ENCODE data around the gene GNAZ.

GRCh38 chr22:23144432-23144831, 74.1 kb downstream of the GNAZ start:
- TF ChIP-seq, protein P1, sequence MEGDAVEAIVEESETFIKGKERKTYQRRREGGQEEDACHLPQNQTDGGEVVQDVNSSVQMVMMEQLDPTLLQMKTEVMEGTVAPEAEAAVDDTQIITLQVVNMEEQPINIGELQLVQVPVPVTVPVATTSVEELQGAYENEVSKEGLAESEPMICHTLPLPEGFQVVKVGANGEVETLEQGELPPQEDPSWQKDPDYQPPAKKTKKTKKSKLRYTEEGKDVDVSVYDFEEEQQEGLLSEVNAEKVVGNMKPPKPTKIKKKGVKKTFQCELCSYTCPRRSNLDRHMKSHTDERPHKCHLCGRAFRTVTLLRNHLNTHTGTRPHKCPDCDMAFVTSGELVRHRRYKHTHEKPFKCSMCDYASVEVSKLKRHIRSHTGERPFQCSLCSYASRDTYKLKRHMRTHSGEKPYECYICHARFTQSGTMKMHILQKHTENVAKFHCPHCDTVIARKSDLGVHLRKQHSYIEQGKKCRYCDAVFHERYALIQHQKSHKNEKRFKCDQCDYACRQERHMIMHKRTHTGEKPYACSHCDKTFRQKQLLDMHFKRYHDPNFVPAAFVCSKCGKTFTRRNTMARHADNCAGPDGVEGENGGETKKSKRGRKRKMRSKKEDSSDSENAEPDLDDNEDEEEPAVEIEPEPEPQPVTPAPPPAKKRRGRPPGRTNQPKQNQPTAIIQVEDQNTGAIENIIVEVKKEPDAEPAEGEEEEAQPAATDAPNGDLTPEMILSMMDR (IDR thresholded peaks at IDR 0.05), result no peak
- no peak for TF ChIP-seq POLR2A (IDR thresholded peaks at IDR 0.05)

Data from thyroid gland (tissue), 4 donors.